Measurements from ENCODE around the gene LRP1B. TPM values are rescaled to one million over a fixed set of nuclear protein-coding genes. Genes with fewer than 3 reads are reported as not detected.
"Not testable (repeated sequence)": the region's sequence is repeated elsewhere in the genome, so short reads cannot be mapped to it uniquely, and the experiment has no call there.

LRP1B gene
- total RNA-seq, 2 experiments from 2014 or later = not detected

DNA sequence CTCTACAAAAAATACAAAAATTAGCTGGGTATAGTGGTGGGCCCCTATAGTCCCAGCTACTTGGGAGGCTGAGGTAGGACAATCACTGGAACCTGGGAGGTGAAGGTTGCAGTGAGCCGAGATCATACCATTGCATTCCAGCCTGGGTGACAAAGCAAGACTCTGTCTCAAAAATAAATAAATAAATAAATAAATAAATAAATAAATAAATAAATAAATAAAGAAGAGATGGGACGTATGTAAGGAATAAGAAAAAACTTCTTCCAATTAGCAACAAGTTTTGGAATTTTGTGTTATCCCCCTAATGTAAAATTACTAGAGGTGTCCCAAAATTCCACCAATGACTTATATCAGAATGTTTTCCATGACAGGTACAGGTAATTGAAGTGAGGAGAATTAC, 961.7 kb downstream of the LRP1B start:
- H3K4me1 Mint-ChIP-seq; DNase-seq; H3K4me3 Mint-ChIP-seq; H3K27me3 Mint-ChIP-seq; CTCF ChIA-PET; H3K36me3 Mint-ChIP-seq (ENCODE audit: low read depth); POLR2A ChIA-PET; ATAC-seq; intact Hi-C loops (cut with DNase I, micrococcal nuclease); H3K27ac Mint-ChIP-seq: not testable (repeated sequence)
- peaks cover 11% of the 10 kb centered on the region for H3K9me3 Mint-ChIP-seq (ENCODE audit: low read depth)

DNA sequence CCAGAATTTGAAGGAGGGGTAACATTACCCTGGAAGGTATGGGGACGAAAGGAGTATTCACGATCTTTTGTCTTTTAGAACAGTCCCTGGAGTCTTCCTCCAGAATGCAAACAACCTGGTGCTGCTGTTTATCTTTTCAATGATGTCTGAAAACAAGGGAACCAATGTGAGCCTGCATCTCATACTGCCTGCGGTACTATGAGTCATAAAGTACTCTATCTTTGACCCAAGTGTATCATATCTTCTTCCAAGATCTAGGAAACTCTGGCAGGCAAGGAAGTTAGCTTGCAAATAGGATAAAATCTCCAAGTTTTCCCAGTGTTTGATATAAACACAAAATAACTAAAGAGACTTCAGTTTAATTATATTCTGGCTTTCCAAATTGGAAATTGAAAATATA, 968.5 kb downstream of the LRP1B start:
- POLR2A ChIA-PET = no interaction called here
- peaks cover 3% of the 10 kb centered on the region for H3K9me3 Mint-ChIP-seq (ENCODE audit: low read depth)
- intact Hi-C loops (cut with DNase I, micrococcal nuclease) = no loop called here
- CTCF ChIA-PET = no interaction called here
- H3K36me3 Mint-ChIP-seq (ENCODE audit: low read depth) = no peaks in the 10 kb centered on the region
- H3K27me3 Mint-ChIP-seq = no peaks in the 10 kb centered on the region
- H3K4me3 Mint-ChIP-seq = no peak overlapping the region
- no peaks in the 10 kb centered on the region for H3K4me1 Mint-ChIP-seq
- ATAC-seq (no peak), DNase-seq (no peak)
- H3K27ac Mint-ChIP-seq = no peak overlapping the region

DNA sequence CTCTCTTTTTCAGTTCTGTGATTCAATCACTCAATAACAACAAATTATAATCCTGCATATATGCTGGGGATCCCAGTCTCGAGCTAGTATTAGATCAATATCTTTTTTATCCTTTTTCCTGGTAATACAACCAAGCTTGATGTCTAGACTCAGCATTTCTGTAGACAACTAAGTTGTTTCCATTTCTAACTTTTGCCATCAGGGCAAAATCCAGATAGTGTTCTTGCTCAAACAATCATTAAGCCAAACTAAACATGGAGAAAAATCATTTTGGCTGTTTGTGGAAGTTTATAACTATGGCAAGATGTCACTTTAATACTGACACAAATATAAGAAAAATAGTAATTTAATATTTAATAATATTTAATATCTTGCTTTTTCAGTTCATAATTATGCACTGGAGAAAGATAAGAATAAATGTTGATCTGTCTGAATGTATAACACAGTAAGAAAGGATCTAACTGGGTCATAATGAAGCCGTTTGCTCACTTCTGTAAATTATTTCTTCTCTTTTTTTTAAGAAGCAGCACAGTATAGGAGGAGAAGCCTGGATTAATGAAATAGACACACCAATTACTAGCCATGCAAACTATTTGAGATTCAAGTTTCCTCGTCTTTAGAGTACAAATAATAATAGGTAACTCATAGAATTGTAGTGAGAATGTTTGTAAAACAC, 979.1 kb downstream of the LRP1B start:
- H3K36me3 Mint-ChIP-seq (ENCODE audit: low read depth) = no peaks in the 10 kb centered on the region
- DNase-seq = no peak
- H3K9me3 Mint-ChIP-seq (ENCODE audit: low read depth) = peaks cover 4% of the 10 kb centered on the region
- no peaks in the 10 kb centered on the region for H3K27me3 Mint-ChIP-seq
- no peak for ATAC-seq
- intact Hi-C loops (cut with DNase I, micrococcal nuclease) = no loop called here
- no peak overlapping the region for H3K27ac Mint-ChIP-seq
- CTCF ChIA-PET = no interaction called here
- no peaks in the 10 kb centered on the region for H3K4me1 Mint-ChIP-seq
- H3K4me3 Mint-ChIP-seq = no peak overlapping the region
- POLR2A ChIA-PET = no interaction called here

DNA sequence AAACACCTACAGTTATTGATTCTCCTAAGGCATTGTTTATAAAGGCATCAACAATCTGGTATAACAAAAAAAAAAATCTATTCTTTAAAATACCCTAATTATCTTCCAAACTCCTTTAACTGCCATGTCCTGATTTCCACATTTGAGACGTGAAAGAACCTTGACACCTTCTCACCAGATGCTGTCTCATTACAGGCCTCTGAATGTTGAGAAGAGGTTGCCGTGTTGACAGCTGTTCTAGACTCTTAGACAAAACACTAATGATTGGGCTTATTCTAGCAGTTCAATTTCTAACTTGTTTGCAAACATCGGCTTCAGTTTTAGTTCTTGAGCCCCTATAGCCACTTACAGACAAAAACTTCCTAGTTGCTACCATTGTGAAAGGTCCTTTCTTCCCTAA, 988.8 kb downstream of the LRP1B start:
- POLR2A ChIA-PET = no interaction called here
- Mint-ChIP-seq H3K4me3 (no peak overlapping the region), H3K27me3 (no peaks in the 10 kb centered on the region), H3K9me3 (ENCODE audit: low read depth) (peaks cover 9% of the 10 kb centered on the region), H3K36me3 (ENCODE audit: low read depth) (no peaks in the 10 kb centered on the region), H3K27ac (no peak overlapping the region), H3K4me1 (no peaks in the 10 kb centered on the region)
- DNase-seq (no peak), ATAC-seq (no peak)
- intact Hi-C loops (cut with DNase I, micrococcal nuclease) = no loop called here
- CTCF ChIA-PET = no interaction called here

DNA sequence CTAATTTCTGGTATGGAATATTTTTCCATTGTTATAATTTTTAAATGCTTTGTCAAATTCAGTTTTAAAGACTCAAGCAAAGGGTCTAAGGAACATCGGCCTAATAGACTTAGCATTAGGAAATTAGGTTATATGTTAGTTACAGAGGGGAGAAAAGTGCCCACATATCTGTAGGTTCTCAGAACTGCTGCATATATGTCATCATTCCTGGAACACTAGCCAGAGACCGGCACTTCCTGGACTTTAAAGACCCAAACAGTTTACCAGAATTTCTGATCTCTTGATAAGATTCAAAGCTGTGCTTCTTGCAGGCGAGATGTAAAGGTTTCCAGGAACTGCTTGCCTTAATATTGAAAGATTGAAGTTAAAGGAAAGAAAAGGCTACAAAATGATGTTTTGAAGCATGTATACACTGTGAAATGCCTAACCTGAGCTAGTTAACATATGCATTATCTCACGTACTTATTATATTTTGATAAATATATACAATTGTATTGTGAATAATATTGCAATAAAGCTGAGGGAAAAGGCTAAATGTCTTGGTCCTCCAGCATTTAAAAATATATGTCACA, 993.6 kb downstream of the LRP1B start:
- Mint-ChIP-seq H3K4me3 (no peak overlapping the region), H3K27me3 (no peaks in the 10 kb centered on the region), H3K9me3 (ENCODE audit: low read depth) (peaks cover 3% of the 10 kb centered on the region), H3K27ac (no peak overlapping the region), H3K36me3 (ENCODE audit: low read depth) (no peaks in the 10 kb centered on the region), H3K4me1 (no peaks in the 10 kb centered on the region)
- ChIA-PET POLR2A (no interaction called here), CTCF (no interaction called here)
- intact Hi-C loops (cut with DNase I, micrococcal nuclease) = no loop called here
- no peak for DNase-seq
- ATAC-seq = no peak

DNA sequence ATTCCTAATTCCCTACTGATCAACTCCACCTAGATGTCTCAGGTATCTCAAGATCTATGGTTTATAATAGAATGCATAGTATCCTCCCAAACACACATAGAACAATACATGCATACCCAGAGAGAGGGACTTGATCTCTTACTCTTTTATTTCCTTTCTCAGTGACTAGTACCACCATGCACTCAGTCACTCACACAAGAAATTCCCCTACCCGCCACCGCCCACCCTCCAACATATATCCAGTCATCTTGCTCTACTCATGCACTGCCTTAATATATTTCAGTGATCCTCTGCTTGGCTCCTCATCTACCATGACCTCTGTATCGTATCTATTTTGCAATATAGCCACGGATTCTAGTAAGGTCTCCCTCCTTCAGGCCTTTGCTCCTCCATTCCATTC, 996.9 kb downstream of the LRP1B start:
- Mint-ChIP-seq H3K27me3 (no peaks in the 10 kb centered on the region), H3K27ac (no peak overlapping the region), H3K4me3 (no peak overlapping the region), H3K9me3 (ENCODE audit: low read depth) (peaks cover 5% of the 10 kb centered on the region), H3K36me3 (ENCODE audit: low read depth) (no peaks in the 10 kb centered on the region), H3K4me1 (no peaks in the 10 kb centered on the region)
- DNase-seq = no peak
- POLR2A ChIA-PET = no interaction called here
- intact Hi-C loops (cut with DNase I, micrococcal nuclease) = no loop called here
- ATAC-seq = no peak
- CTCF ChIA-PET = no interaction called here

DNA sequence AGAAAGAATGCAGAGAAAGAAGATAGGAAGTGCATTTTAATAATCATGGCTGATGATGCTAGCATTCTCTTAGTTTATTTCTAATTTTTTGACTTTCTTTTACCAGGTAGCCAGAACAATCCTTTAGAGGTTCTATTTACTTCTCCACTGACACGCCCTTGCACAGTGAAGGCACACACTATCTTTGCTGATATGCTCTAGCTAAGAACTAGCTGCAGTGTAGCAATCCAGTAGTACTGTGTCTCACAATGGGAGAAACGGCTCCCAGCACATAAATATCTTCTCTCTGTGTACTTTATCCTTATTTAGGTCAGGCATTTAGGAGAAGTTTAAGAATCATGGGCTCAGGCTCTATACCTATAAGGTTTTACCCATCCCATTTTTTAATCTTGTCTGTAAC, 1005.4 kb downstream of the LRP1B start:
- peaks cover 12% of the 10 kb centered on the region for H3K9me3 Mint-ChIP-seq (ENCODE audit: low read depth)
- H3K27ac Mint-ChIP-seq = no peak overlapping the region
- no peaks in the 10 kb centered on the region for H3K4me1 Mint-ChIP-seq
- ATAC-seq = no peak
- no peaks in the 10 kb centered on the region for H3K36me3 Mint-ChIP-seq (ENCODE audit: low read depth)
- H3K27me3 Mint-ChIP-seq = no peaks in the 10 kb centered on the region
- CTCF ChIA-PET = no interaction called here
- DNase-seq = no peak
- no peak overlapping the region for H3K4me3 Mint-ChIP-seq
- POLR2A ChIA-PET = no interaction called here
- intact Hi-C loops (cut with DNase I, micrococcal nuclease) = no loop called here

DNA sequence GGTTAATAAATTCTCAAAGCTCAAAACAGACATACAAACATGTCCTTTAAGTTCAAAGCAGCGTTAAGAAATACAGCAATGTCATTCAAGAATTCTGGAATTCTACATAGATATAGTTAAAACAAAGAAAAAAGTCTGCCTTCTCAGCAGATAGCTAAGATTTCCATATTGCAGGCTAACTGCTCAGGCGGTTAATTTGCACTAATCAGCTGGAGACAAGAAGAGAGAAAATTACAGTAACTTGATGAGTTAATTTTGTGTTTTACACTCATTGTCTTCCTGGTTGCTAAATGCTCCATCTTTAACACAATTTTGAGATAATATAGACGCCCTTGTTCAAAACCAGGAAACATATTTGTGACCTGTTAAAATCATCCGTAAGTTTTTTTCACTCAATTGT, 1012.0 kb downstream of the LRP1B start:
- no peak for DNase-seq
- ChIA-PET CTCF (no interaction called here), POLR2A (no interaction called here)
- intact Hi-C loops (cut with DNase I, micrococcal nuclease) = no loop called here
- H3K27me3 Mint-ChIP-seq = no peaks in the 10 kb centered on the region
- H3K36me3 Mint-ChIP-seq (ENCODE audit: low read depth) = no peaks in the 10 kb centered on the region
- no peak overlapping the region for H3K4me3 Mint-ChIP-seq
- no peaks in the 10 kb centered on the region for H3K4me1 Mint-ChIP-seq
- H3K9me3 Mint-ChIP-seq (ENCODE audit: low read depth) = no peaks in the 10 kb centered on the region
- ATAC-seq = no peak
- H3K27ac Mint-ChIP-seq = no peak overlapping the region

DNA sequence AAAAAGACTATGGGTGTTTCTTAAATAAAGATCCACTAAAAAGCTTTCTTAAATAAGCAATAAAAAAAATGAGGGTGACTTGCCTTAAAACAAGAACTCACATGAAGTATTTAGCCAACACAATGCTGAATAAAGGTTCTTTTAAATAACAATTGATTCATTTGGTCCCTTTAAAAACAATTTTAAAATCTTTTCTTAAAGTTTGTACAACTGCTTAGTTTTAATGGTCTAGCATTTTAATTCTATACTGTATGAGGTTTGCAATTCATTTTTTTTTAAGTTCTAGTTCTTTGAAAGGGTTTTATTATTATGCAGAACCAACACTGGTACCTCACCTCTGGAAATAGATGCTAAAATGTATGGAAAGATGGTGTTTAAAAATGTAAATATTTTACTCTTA, 1017.5 kb downstream of the LRP1B start:
- Mint-ChIP-seq H3K36me3 (ENCODE audit: low read depth) (no peaks in the 10 kb centered on the region), H3K4me1 (no peaks in the 10 kb centered on the region), H3K9me3 (ENCODE audit: low read depth) (no peaks in the 10 kb centered on the region), H3K27me3 (no peaks in the 10 kb centered on the region), H3K4me3 (no peak overlapping the region), H3K27ac (no peak overlapping the region)
- DNase-seq = no peak
- intact Hi-C loops (cut with DNase I, micrococcal nuclease) = no loop called here
- ATAC-seq = no peak
- POLR2A ChIA-PET = no interaction called here
- CTCF ChIA-PET = interaction anchor here (1.3 kb wide), 1 partner anchor 9 kb away, joined by 4 read pairs; no protein-coding TSS in a partner anchor

DNA sequence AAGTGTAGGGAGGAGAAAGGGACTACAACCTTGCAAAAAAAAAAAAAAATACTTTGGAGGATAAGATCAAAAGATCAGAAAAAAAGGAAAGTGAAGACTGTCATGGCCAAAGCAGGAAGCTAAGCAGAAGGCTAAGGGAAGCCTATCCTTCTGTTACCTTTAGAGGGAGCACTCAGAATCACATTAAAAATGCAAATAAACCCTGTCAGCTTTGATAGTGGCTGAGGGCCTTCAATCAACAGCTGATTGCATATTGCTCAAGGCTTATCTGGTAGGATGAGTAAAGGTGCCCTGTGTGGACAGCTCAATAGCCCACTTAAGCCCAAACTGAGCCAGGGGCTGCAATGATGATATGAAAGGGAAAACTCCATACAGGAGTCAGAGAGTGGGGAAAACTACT, 1021.2 kb downstream of the LRP1B start:
- DNase-seq (no peak), ATAC-seq (no peak)
- Mint-ChIP-seq H3K27me3 (no peaks in the 10 kb centered on the region), H3K4me1 (no peaks in the 10 kb centered on the region), H3K27ac (no peak overlapping the region), H3K36me3 (ENCODE audit: low read depth) (no peaks in the 10 kb centered on the region), H3K9me3 (ENCODE audit: low read depth) (no peaks in the 10 kb centered on the region), H3K4me3 (no peak overlapping the region)
- ChIA-PET POLR2A (no interaction called here), CTCF (interaction anchor here (0.6 kb wide), 1 partner anchor 1031 kb away, joined by 3 read pairs; no protein-coding TSS in a partner anchor)
- intact Hi-C loops (cut with DNase I, micrococcal nuclease) = no loop called here

DNA sequence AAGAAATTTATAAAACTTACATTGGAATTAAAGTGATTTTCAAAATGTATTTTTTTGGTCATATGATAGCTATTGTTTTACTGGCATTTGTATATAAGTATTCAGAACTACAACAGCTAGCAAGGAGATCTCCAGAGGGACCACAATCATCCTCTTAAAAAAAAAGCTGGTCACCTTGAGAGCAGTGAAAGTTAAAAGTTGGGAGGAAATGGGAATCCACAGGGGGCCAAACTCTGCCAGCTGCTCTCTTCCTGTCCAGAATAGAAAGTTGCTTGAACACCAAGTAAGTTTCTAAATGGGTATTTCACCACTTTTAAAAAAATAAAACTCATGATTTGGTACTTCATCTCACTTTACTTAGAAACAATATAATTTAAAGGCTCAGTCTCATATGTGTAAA, 1025.1 kb downstream of the LRP1B start:
- ATAC-seq (no peak), DNase-seq (no peak)
- H3K4me3 Mint-ChIP-seq = no peak overlapping the region
- POLR2A ChIA-PET = no interaction called here
- H3K9me3 Mint-ChIP-seq (ENCODE audit: low read depth) = no peaks in the 10 kb centered on the region
- no peaks in the 10 kb centered on the region for H3K27me3 Mint-ChIP-seq
- H3K36me3 Mint-ChIP-seq (ENCODE audit: low read depth) = no peaks in the 10 kb centered on the region
- H3K27ac Mint-ChIP-seq = no peak overlapping the region
- CTCF ChIA-PET = no interaction called here
- intact Hi-C loops (cut with DNase I, micrococcal nuclease) = no loop called here
- no peaks in the 10 kb centered on the region for H3K4me1 Mint-ChIP-seq

DNA sequence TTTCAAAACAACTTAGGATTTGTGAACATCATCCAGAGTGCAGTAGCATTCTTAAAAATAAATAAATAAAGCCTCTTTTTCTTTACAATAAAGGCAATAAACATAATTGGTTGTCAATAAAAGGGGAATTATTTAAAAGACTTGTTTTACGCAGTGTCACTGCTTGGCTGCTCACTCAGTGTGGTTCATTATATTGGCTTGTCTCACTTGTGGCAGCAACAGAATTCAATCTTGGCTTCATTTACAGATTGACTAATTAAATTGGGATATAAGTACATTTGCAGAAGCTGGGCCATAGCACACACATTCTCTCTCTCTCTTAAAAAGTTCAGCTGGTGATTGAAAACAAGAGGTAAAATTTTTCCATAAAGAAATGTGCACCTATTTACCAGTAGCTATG, 1027.6 kb downstream of the LRP1B start:
- Mint-ChIP-seq H3K4me3 (no peak overlapping the region), H3K9me3 (ENCODE audit: low read depth) (no peaks in the 10 kb centered on the region), H3K4me1 (no peaks in the 10 kb centered on the region), H3K27ac (no peak overlapping the region), H3K36me3 (ENCODE audit: low read depth) (no peaks in the 10 kb centered on the region), H3K27me3 (no peaks in the 10 kb centered on the region)
- intact Hi-C loops (cut with DNase I, micrococcal nuclease) = no loop called here
- no peak for DNase-seq
- no peak for ATAC-seq
- ChIA-PET CTCF (interaction anchor here (1.0 kb wide), 1 partner anchor 10 kb away, joined by 4 read pairs; no protein-coding TSS in a partner anchor), POLR2A (no interaction called here)

DNA sequence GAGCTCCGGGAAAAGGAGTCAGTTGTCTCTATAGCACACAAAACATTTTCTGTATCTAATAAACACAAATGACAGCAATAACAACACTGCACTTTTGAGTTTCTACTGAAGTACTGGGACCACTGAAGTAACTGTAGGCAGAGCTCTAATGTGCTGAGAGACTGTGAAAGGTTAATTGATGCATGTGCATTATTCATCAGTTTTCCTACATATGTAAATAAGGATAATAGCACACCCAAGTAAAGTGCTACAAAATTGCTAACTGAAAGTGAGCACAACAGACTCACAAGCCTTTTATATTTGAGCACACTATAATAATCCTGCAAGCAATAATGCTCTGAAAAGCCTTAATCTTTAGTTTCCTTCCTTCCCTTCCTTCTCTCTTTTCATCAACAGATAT, 1051.6 kb downstream of the LRP1B start:
- H3K27me3 Mint-ChIP-seq = no peaks in the 10 kb centered on the region
- DNase-seq (no peak), ATAC-seq (no peak)
- H3K4me3 Mint-ChIP-seq = no peak overlapping the region
- H3K27ac Mint-ChIP-seq = no peak overlapping the region
- intact Hi-C loops (cut with DNase I, micrococcal nuclease) = no loop called here
- no peaks in the 10 kb centered on the region for H3K4me1 Mint-ChIP-seq
- peaks cover 2% of the 10 kb centered on the region for H3K9me3 Mint-ChIP-seq (ENCODE audit: low read depth)
- no peaks in the 10 kb centered on the region for H3K36me3 Mint-ChIP-seq (ENCODE audit: low read depth)
- ChIA-PET POLR2A (no interaction called here), CTCF (no interaction called here)
